ENCODE results near the gene FTH1.

FTH1 gene

DNA sequence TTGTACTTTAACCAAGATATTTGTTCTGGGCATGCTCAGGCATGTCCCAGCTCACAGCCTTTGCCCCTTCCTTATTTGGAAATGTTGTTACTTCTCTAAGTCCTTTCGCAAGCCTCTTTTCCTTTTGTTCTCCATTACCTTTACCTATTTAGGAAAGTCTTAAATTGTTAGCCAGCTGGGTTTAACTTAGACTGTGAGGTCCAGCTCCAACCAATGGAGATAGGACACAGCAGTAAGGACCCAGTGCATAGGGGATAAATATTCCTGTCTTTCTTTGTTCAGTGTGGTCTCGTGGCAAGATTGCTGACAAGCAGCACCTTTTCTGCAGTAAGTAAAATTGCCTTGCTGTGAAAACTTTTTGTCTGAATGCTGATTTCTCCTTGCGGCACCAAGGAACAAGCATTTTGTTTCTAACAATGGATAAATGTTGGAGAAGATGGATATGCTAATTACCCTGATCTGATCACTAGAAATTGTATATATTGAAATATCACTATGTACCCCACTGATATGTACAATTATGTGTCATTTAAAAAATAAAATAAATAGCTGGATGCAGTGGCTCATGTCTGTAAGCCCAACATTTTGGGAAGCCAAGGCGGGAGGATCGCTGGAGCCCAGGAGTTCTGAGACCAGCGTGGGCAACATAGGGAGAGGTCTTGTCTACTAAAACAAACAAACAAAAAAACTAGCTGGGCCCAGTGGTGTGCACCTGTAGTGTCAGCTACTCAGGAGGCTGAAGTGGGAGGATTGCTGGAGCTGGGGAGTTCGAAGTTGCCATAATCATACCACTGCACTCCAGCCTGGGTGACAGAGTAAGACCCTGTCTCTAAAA lies 31.9 kb upstream of the FTH1 start:
- TF ChIP-seq GATA2 (IDR thresholded peaks at IDR 0.05; ENCODE audit: low read depth, low read length) (no peak), GATA3 (IDR thresholded peaks at IDR 0.05; ENCODE audit: low read depth, low read length) (no peak)

DNA sequence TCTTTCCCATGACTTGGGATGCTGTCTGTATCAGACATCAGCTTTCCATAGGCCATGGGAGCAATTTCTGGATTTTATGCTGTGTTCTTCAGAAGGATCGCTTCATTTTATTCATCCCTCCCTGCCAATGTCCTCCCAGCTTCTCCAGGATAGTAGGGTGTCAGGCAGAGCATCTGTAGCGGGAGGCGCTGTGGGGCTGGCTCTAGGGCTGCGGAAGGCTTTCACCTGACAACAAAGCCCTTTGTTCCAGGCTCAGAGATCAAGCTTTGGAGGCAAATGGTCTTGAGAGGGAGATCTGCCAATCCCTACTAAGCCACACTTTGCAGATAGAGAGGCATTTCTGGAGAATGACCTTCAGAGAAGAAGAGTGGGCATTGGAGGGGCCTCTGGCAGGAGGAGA lies 29.5 kb upstream of the FTH1 start:
- TF ChIP-seq GATA3 (IDR thresholded peaks at IDR 0.05; ENCODE audit: low read depth, low read length) (no peak), GATA2 (IDR thresholded peaks at IDR 0.05; ENCODE audit: low read depth, low read length) (no peak)

DNA sequence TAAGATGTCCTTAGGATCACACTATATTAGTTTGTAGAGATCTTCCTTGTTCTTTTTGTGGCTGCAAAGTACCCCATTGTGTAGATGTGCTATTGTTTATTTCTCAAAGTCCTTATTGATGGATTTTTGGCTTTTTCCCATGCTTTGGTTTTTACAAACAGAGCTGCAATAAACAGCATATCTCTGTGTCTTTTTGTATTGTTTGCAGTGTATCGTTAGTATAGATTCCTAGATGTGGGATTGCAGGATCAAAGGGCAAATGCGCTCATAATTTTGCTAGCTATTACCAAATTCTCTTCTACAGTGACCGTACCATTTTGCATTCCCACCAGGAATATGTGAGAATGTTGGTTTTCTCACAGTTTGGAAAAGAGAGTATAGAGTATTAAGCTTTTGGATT lies 27.5 kb upstream of the FTH1 start:
- TF ChIP-seq GATA3 (IDR thresholded peaks at IDR 0.05; ENCODE audit: low read depth, low read length) (no peak), GATA2 (IDR thresholded peaks at IDR 0.05; ENCODE audit: low read depth, low read length) (no peak)

DNA sequence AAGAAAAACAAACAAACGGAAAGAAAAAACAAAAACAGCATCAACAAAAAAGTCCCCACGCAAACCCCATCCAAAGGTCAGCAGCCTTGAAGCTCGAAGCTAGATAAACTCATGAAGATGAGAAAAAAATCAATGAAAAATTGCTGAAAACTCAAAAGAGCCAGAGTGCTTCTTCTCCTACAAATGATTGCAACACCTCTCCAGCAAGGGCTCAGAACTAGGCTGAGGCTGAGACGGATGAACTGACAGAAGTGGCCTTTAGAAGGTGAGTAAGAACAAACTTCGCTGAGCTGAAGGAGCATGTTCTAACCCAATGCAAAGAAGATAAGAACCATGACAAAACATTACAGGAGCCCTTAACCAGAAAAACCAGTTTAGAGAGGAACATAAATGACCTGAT lies 18.4 kb upstream of the FTH1 start:
- TF ChIP-seq GATA3 (IDR thresholded peaks at IDR 0.05; ENCODE audit: low read depth, low read length) (no peak), GATA2 (IDR thresholded peaks at IDR 0.05; ENCODE audit: low read depth, low read length) (no peak)

DNA sequence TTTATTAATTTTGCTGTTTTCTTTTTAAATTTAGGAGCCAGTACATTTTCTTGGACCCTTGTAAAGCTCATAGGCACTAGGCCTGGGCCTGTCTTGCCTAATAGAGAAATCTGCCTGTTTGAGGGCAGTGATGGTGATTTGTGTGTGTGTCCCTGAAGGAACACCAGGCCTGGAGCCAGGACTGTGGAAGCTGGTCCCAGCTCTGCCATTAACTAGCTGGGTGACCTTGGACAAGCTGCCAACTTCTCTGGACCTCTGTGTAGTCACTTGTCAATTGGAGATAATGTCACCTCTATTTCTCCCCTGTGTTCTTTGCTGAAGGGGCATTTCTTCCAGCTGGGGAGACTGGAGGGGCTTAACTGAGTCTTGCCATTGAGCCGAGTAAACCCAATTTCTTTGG lies 16.0 kb upstream of the FTH1 start:
- TF ChIP-seq GATA3 (IDR thresholded peaks at IDR 0.05; ENCODE audit: low read depth, low read length): no peak
- no peak for TF ChIP-seq GATA2 (IDR thresholded peaks at IDR 0.05; ENCODE audit: low read depth, low read length)

DNA sequence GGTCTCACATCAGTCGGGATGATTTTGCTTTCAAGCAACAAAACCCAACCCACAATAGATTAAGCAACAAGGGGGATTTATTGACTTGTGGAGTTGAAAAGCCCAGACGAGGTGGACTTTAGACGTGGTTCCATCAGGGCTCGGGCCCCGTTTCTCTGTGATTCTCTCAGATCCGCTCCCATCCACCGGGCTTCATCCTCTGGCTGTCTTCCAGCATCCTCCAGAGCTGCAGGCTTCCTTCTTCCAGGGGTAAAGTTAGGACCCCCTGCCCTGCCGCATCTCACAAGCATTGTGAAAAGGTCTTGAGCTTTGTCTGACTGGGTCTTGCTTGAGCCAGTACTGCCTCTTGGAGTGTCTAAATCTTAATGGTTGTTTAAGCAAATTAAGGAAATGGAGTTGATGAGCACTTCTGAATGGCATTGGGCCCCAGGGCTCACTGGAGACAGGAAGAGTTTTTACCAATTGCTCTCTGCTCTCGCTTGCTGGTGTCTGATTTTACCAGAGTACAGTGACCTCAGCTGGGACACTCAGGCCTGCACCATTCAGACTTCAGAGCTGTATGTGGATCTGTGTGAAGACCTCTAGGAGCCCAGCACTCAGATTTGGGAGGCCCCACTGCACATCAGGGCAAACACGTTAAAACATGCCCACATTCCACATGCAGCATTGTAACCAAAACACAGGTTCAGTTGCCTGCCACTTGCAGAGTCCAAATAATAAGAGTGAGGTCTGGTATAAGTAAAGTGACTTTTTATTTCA lies 13.5 kb upstream of the FTH1 start:
- TF ChIP-seq GATA3 (IDR thresholded peaks at IDR 0.05; ENCODE audit: low read depth, low read length) (no peak), GATA2 (IDR thresholded peaks at IDR 0.05; ENCODE audit: low read depth, low read length) (no peak)

DNA sequence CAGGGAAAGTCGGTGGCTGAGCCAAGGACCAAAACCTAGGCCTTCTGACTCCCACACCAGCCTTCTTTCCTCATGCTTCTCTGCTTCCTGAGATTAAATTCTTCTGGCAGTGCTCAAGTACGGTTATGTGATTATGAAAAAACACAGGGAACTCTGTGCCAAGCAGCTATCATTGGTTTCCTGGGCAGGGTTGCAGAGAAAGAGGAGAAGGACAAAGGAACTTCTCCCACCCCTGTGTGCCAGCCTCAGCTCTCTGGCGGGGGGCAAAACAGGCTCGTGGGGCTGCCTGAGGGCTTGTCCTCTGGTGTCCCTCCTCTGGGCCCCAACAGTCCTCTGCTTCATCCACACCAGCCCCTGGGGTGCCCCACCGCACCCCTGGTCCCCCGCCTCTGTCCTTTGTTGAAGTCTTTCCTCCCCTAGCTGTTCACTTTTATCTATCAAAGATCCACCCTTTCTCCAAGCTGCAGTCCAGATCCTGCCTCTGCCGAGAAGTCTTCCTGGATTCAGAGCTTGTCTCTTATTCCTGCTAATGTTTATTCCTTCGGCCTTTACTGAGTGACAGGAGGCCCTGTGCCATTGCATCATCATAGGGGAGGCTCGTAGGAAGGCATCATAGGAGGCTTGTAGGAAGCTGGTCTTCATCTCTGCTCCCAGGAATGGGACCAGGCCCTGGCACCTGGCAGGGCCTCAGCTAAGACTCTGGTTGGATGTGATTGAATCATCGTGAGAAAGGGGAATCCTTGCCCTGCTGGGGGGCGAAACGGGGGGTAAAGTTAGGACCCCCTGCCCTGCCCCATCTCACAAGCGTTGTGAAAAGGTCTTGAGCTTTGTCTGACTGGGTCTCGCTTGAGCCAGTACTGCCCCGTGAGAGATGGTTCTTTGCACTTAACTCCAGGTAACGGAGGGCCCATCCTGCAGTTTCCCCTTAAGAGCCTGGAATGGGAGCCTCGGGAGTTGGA lies 11.5 kb upstream of the FTH1 start:
- no peak for TF ChIP-seq GATA3 (IDR thresholded peaks at IDR 0.05; ENCODE audit: low read depth, low read length)
- TF ChIP-seq GATA2 (IDR thresholded peaks at IDR 0.05; ENCODE audit: low read depth, low read length): no peak

DNA sequence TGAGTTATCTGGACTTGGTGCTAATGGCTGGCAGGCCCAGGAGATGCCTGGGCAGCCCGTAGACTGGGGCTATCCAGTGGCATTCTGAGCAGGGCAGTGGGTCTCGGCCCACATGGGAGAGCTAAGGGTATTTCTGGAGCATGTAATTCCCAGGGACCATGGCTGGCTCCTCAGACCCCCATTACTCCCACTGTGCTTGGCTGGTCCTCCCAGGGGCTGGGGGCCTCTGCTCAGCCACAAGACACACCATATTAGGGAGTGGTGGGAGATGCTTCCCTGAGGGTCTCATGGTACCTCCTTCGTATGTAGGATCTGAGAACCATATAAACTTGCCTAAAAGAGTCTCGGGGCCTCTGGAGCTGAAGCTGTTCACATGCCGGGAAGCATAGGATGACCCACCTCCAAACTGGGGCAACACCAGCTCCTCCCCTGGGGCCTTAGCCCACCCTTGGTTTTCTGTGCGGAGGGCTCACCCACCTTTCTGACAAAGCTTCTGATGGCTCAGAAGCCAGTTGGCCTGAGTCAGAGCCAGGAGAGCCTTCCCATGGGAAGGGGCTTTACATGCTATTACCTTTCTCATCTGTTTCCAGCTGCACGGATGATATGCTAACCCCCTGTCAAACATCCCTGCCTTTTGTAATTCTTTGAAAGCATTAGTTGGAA lies 9.5 kb upstream of the FTH1 start:
- TF ChIP-seq GATA3 (IDR thresholded peaks at IDR 0.05; ENCODE audit: low read depth, low read length): no peak
- no peak for TF ChIP-seq GATA2 (IDR thresholded peaks at IDR 0.05; ENCODE audit: low read depth, low read length)

DNA sequence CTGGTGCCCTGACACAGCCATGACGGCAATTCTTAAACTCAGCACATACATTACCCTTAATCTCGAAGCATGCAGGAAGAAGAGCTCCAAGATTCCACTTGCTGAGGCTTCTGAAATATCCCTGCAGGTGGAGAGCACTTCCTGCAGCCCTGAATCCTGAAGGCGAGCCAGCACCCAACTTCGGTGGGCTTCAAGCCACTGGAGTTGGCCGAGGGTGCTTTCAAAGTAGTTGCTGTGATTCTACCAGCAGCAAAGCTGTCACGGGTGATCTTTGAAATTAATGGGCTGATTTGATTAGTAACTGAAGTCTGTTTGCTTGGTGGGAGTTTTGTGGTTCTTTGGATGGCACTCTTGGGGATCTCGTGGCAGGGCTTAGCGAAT lies 9.0 kb upstream of the FTH1 start:
- no peak for TF ChIP-seq GATA3 (IDR thresholded peaks at IDR 0.05; ENCODE audit: low read depth, low read length)

DNA sequence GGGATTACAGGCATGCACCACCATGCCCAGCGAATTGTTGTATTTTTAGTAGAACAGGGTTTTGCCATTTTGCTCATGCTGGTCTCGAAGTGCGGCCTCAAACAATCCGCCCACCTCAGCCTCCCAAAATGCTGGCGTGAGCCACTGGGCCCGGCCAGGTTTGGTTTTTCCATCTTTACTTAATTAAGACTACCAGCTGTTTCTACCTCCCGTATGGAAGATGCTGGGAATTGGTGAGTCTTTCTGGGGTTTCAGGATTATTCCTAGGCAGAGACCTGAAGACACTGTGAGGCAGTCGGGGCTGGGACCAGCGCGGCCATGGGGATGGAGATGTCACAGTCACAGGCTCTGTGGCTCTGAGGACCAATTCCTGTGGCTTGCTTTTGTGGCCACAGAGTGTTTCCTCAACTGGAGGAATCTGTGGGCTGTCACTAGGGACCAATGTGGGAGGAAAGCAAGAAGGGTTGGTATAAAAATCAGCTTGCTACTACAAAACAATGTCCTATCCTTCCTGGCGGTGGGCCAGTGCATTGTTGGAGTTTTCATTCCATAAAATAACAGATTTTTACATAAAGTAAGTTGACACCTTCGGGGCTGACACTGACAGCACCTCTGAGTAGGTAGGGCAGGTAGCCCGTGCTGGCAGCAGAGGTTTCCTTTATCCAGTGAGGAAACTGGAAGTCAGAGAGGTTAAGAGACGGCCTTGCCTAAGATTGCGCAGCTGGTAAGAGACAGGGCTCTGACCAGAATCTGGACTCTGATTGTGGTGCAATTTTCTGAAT lies 8.4 kb upstream of the FTH1 start:
- TF ChIP-seq GATA2 (IDR thresholded peaks at IDR 0.05; ENCODE audit: low read depth, low read length): no peak
- no peak for TF ChIP-seq GATA3 (IDR thresholded peaks at IDR 0.05; ENCODE audit: low read depth, low read length)

DNA sequence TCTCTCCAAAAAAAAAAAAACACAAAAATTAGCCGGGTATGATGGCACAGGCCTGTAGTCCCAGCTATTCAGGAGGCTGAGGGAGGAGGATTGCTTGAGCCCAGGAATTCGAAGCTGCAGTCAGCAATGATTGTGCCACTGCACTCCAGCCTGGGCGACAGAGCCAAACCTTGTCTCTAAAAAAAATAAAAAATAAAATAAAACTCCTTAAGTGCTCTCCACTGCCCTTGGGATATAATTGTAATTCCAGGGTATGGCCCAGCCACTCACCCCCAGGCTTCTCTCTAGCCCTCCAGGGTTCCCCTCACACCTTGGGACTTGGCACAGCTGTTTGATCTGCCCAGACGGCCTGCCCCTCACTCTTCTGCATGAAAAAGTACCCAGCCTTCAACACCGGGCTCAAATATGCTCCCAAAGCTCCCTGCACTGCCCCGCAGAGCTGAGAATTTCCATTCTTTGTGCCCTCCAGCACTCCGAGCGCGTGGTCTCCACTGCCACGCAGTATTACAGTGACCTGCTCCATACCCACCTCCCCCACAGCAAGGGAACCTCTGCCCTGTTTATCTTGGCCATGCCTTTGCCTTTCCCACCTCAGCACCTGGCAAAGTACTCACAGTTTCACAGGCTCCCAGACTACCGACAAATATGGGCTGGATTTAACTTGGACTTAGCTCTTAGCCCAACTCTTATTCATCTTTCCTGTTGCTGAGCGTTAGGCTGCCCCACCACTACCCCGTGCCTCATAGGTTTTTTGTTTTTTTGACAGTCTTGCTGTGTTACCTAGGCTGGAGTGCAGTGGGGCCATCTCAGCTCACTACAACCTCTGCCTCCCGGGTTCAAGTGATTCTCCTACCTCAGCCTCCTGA lies 7.6 kb upstream of the FTH1 start:
- no peak for TF ChIP-seq GATA2 (IDR thresholded peaks at IDR 0.05; ENCODE audit: low read depth, low read length)
- TF ChIP-seq GATA3 (IDR thresholded peaks at IDR 0.05; ENCODE audit: low read depth, low read length): no peak

Data from SH-SY5Y (cell line).